GM19467 (cell line): ENCODE results near the gene CXCL14.

Experiments
- ATAC-seq: cut with Tn5 transposase; IDR thresholded peaks from one replicate; pipeline ENCODE4 v1.9.1; 2021; ENCODE audit warnings: mild to moderate bottlenecking, moderate library complexity; ENCODE audit not compliant: unreplicated experiment

Gene CXCL14

DNA sequence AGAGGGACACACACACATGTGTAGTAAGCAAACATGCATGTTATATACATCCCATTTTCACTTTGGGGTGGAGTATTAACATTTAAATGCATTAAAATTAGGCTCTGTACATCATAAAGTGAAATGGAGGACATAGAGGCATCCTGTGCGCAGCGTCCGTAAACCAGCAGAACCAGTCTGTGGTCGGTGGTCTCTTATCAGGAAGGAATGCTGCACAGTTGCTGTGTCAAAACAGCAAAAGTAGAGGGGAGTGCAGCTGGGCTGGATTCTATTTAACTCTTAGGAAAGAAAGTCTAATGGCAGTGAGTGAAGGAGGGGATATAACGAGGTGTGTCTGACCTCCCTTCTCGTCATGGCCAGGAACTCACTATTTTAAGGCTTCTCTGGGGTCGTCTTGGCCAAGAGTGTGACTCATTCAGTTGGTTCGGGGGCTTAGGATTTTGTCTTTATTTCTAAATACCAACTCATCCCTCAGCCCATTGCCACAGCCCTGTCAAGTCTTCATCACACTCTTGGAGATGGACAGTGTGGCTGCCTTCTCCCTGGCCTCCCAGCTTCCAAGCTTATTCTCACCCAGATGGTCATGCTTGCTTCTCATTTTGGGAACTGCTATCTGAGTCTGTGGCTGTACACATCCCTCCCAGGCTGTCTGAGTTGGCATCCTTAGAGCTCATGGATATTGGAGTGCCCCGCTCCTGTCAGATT lies 20.1 kb upstream of the CXCL14 start:
- no peak for ATAC-seq

DNA sequence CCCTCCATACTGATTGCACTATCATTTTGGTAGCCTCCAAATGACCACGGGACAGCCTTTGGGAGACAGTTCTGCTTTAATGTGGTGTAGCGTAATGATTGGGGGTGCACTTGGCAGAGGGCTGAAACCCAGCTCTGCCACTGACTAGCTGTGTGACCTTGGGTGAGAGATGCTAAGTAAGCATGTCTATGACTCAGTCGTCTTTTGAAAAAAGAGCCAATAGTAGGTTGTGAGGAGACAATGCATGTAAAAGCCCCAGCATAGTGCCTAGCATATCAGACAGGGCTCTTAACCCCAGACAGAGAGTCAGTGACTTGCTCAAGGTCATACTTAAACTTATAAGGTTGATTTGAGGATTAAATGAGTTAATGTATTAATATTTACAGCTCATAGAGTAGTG lies 18.0 kb upstream of the CXCL14 start:
- ATAC-seq, result no peak

DNA sequence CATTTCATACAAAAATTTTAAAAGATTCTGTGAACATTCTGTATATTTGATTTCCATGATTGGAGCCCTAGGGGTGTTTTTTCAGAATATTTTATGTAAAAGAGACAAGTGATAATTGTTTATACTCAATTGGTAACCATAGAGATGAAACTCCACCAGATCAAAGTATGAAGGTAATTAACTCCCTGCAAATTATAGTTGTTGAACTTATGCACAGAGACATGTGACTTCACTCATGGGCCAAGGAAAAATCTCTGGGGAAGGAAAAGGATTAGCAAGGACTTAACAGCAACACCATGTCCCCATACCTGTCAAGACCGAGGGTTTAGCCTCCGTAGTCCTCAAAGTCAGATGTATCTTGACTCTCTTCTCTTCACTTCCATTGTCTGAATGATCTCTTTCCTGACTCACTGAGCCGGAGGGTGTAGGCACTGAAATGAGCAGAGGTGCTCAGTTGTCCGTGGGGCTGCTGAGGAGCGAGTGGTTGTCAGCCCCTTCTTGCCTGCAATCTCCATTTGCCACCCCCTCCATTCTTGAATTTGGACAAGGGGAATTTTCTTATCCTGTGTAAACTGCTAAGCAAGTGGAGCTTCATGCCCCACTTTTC lies 17.5 kb upstream of the CXCL14 start:
- ATAC-seq, result no peak

DNA sequence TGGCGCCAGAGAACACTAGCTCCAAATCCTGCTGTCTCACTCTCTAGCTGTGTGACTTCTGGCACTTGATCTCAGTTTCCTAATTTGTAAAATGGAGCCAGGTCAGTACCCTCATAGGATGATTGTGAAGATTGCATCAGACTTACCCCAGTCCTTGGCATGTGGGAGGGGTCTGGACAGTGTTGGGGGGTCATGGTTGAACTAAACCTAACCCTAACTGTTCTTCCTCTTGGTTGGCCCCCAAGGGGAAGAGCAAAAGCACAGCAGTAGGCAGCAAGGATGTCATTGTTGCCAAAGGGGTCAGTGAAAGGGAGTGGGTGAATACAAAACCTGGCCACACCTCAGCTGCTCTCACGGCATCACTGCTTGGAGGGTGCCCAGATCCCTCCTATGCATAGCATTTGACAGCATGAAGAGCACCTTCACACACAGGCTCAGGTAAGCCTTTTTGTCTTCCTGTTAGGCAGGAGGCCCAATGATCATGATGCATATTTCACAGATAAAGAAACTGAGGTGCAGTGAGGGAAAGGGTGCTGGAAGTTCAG lies 15.7 kb upstream of the CXCL14 start:
- no peak for ATAC-seq

DNA sequence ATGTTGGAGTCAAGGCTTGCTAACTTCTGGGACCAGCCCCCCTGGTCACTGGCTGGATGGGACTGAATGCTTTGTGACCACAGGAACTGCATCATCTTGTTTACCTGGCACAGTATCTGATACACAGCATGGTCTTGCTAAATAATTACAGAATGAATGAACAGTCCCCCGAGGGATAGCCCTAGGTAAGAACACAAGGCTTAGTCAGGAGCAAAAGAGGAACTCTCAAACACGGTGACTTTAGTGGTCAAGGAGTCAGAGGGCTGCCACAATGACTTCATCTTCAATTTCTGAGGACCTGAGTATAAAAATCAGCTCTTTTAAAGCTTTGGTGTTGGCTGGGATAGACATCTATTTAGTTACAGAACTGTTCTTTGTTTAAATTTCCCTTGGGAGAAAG lies 15.1 kb upstream of the CXCL14 start:
- no peak for ATAC-seq

DNA sequence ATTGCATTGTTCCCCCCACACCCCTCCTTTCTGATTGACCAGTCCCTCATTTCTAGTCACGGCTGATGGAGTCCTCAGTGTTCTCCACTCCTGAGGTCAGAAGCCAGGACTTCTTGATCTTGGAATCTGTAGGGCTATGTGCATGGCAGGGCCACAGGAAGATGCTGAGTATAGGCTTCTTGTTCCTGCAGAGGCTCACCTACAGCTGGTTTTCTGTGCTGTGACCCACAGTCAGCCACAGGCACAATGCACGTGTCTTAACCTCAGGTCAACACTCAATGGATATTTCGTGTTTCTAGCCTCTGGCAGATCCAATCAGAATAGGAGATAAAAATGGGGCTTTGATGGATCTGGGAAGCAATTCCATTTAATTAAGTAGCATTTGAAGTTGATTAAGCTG lies 14.3 kb upstream of the CXCL14 start:
- ATAC-seq, result no peak

GRCh38 chr5:135592312-135593045 lies 13.7 kb upstream of the CXCL14 start:
- no peak for ATAC-seq

DNA sequence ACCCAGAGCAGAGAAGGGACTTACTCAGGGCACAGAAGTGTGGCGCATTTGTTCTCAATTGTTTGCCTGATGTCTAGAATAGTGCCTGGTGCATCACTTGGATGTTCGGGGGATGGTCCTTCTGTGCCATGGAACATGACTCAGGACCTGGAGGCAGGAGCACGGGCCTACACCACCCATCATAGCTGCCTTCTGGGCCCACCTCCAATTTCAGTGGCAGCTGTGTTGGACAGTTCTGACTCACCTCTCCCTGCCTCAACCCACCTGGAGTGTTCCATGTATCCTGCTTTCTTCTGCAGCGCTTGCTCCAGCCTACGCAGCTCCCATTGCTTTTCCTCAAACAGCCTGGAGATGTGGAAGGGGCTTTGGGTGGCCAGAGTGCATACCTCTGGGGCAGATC lies 12.5 kb upstream of the CXCL14 start:
- ATAC-seq, result no peak

DNA sequence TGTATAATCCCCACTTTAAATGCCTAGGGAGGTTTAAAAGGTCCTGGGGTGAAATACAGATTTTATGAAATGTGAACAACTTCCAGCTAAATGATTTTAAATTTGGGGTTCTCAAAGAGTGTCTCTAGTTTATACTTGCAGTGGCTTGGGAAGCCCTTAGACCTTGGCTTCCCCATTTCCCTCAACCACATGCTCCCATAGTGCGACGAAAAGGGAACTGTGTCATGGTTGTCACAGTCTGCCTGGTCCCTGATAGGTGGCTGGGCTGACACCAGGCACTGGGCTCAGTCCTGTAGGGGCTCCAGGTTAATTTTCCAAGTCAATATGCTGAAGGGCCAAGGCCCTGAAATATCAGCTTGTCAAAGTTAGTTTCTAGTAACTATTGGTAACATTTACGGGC lies 10.4 kb upstream of the CXCL14 start:
- ATAC-seq, result no peak

- no peak for ATAC-seq
Measured at GRCh38 chr5:135587721-135588663, 9.2 kb upstream of the CXCL14 start.

GRCh38 chr5:135584918-135585317 lies 6.1 kb upstream of the CXCL14 start:
- no peak for ATAC-seq

- ATAC-seq, result no peak
Measured at GRCh38 chr5:135584276-135584675, 5.5 kb upstream of the CXCL14 start.

DNA sequence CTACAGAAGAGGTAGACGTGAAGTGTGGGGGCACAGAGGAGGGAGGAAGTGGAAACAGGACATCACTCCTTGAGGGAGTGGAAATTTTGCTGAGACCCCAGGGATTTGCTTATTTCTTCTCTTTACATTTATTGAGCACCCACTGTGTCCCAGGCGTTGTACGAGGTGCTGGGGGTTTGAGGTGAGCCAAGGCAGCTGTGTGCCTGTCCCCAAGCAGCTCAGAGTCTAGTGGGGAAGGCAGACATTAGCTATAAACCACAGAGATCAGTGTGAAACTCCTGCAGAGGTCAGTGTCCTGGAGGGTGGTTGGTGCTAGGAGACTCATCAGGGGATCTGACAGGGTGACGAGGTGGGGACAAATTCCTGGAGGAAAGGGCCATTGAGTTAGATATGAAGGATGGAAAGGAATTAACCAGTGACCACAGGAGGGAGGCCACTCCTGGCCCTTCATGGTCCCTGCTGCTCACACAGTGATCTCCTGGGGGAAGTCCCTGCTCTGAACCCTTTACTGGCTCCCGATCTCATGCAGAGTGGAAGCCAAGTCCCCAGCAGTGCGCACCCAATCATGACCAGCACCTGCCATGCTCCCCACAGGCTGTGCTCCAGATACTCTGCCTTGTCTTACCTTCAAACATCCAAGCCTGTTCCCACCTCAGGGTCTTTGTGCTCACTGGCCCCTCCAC lies 3.4 kb upstream of the CXCL14 start:
- no peak for ATAC-seq

GRCh38 chr5:135578305-135578684 lies 496 bp downstream of the CXCL14 start:
- ATAC-seq, result no peak

- no peak for ATAC-seq
Measured at GRCh38 chr5:135577421-135577820, 1.4 kb downstream of the CXCL14 start.

DNA sequence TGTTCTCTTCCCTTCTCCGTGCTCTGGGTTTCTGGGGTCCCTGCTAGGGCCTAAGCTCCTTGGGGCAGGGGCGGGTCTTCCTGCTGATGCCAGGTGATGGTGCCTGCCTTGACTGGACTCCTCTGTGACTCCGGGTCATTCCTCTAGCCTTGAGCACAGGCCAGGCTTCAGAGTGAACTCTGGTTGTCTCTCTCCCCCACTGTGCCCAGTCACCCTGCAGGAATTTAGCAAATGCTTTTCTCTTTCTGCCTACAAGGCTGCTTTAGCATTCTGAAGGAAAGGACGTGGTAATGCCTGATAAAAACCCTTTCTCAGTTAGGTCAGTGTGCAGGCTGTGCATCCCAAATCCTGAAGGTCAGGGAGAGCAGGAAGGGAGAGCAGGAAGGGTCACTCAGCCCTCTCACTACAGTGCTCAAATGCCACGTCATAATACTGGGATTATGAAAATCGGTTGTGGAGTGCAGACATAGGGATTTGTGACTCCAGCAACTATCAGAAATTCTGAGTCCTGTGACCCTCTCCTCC lies 2.7 kb downstream of the CXCL14 start:
- ATAC-seq, result no peak

DNA sequence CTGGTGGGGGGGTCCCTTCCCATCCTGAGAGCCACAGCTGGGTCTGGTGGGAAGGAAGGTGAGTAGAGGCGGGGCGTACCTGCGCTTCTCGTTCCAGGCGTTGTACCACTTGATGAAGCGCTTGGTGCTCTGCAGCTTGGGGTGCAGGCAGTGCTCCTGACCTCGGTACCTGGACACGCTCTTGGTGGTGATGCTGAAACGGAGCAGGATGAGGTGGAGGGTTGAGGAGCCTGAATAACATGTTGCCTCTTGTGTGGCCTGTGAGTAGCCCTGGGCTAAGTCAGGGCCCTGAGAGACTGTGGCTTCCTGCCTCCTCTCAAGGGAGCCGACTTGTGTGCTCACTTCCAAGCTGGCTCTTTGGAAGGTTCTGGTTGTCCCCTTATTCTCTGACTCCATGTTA lies 4.3 kb downstream of the CXCL14 start:
- ATAC-seq, result no peak

- ATAC-seq, result no peak
Measured at GRCh38 chr5:135571902-135572301, 6.9 kb downstream of the CXCL14 start.

DNA sequence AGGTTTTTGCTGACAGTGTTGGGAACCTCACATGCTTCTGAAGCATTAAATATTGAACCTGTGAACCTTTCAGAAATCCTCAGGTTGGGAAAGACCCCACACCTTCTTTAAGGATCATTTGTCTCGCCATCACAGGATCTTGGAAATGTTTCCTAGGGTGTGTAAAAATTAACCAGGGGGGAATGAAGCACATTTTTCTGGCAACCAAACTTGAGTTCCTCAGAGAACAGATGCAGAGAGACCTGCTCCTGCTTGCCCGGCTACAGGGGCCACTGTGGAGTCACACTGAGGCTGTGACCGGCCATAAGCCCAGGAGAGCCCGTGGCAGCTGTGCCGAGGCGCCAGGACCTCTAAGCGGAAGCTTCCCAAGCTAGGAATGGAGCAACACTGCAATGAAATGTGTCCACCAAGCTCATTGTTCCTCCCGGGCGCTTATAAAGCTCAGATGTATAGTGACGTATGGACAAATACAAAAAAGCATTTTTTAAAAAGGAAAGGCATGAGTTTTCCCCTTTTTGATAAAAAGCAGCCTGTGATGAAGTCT lies 7.7 kb downstream of the CXCL14 start:
- no peak for ATAC-seq

GRCh38 chr5:135570453-135570764 lies 8.4 kb downstream of the CXCL14 start:
- ATAC-seq, result no peak
